GM10847 (cell line): Measurements from ENCODE around the gene RASSF3.

Experiments
- POLR2A ChIP-seq: IDR thresholded peaks from 2 replicates; pipeline ENCODE4 v1.6.1; 2011; ENCODE audit not compliant: insufficient read length; ENCODE audit errors: extremely low read depth

The RASSF3 gene

GRCh38 chr12:64691227-64691794 is 81.0 kb downstream of the RASSF3 start:
- no peak for TF ChIP-seq POLR2A

DNA sequence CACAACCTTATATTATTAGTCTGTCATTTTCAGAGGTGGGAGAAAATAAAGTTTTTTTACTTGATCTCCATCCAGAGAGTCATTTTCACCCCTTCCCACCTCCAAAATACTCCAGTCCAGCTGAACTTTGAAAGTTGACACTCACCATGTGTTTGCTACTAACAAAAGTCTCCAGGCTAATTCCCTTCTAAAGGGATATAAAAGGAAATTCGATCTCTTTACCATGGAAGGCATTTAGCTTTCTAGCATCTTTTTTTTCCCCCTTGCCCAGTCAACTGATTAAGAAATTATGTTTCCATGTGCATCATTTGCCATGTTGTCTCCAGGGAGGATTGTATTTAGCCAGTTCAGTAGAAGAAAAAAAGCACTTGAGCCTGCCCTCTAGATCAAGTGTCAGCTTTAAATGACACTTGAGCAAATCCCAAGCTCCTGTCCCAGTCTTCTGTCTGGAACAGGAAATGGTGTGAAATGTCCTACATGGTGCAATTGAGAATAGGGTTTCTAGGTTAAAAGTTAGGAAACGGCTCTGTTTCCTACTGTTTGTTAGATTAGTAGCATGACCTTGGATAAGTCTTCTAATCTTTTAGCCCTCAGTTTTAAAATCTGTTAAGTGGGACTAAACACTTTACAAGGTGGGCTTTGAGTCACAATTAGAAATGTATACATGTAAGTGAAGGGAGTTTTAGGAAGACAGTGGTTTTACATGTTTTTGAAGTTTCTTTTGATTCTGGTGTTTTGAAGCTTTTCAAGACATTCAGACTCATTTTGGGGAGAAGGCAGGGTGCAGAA is 81.7 kb downstream of the RASSF3 start:
- no peak for TF ChIP-seq POLR2A

GRCh38 chr12:64694130-64695040 is 84.1 kb downstream of the RASSF3 start:
- TF ChIP-seq POLR2A, result no peak

DNA sequence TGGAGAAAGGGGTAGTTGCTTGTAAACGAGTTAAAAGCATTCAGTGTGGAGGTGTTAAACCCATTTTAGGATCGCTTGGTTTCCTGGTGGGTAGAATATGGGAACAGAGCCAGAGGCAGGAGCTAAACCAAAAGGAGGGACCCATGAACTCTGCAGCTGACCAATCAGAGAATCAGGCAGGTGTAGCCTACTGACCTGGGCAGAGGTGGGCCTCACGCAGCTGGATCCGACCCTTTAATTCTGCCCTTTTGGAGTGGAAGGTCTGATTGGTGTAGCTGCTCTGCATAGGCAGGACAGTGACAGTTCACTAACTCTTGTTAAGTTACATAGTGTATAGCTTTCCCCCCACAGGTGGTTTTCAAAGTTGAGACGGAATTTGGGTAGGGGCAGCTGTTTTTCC is 85.3 kb downstream of the RASSF3 start:
- no peak for TF ChIP-seq POLR2A

DNA sequence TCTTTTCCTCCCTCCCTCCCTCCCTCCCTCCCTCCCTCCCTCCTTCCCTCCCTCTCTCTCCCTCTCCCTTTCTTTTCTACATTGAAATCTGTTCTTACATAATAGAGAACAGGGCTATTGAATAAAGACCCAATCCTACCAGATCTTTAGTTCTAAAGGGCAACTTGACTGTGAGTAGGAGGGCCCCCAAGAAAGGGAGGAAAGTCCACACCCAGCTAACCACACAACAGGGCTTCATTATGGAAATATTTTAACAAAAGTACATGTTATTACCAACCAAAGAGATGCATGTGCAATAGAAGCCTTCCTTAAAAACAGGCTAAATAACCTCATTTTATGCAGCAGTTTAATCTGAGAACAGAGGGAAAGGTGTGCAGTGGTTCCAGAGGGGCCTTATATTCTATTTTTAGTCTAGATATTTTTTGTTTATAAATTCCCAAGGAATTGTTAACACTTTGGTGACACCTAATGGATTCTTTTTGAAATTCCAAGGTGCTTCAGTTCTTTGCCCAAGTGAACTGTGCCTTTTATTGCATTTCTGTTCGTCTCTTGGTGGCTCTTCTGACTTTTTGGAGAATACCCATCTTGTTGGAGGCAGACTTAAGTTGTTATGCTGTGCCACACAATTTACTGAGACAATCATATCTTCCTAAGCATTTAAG is 85.9 kb downstream of the RASSF3 start:
- no peak for TF ChIP-seq POLR2A

DNA sequence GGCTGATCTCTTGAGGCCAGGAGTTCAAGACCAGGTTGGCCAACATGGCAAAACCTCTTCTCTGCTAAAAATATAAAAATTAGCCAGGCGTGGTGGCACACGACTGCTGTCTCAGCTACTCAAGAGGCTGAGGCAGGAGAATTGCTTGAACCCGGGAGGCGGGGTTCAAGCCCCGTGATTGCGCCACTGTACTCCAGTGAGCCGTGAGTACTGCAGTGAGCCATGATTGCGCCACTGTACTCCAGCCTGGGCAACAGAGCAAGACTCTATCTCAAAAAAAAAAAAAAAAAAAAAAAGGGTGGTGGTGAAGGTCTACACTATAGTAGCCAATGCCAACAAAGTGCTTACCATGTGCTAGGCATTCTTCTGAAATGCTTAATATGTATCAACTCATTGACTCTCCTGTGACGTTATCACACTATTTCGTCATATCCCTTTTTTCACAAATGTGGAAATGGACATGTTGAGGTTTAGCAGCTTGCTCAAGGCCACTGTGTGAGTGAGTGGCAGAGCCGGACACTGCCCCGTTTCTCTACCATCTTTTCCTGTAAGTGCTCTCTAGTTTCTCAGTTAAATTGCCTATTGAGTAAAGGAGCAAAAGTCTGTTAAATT is 89.3 kb downstream of the RASSF3 start:
- TF ChIP-seq POLR2A, result no peak

GRCh38 chr12:64700532-64700931 is 90.2 kb downstream of the RASSF3 start:
- no peak for TF ChIP-seq POLR2A

DNA sequence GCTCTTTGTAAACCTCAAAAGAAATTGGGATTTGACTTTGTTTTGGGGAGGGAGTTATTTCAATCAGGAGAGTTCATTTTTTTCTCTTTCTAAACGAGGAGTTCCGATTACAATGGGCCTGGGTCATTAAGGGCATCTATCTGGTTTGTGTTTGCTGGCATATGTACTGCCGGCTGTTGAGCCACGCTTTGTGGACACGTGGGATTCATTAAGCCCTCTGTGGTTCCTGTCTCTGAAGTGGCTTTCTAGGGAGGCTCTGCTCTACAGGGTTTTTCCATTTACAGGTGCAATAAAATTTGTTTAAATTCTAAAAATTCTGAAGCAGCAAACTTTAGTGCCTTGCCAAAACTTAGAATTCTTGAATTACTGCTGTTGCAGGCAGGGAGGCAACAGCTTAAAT is 91.0 kb downstream of the RASSF3 start:
- no peak for TF ChIP-seq POLR2A

DNA sequence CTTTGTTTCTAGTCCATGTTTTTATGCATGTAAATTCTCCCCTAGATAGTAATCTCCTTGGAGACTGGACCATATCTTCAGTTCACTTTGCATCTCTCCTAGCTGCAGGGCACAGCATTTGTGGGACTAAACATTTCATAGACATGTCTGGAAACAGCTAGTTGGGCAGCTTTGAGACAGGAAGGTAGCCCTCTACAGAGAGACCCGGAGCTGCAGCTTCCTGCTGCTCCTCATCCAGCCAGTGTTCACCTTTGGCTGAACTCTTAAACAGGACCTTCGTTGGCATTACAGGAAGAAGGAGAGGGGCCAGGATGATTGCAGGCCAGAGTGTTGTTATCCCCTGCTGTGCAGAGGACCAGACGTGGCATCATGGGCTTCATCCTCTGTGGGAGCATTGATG is 96.0 kb downstream of the RASSF3 start:
- no peak for TF ChIP-seq POLR2A

GRCh38 chr12:64706857-64707256 is 96.6 kb downstream of the RASSF3 start:
- no peak for TF ChIP-seq POLR2A

GRCh38 chr12:64707362-64707761 is 97.1 kb downstream of the RASSF3 start:
- no peak for TF ChIP-seq POLR2A

DNA sequence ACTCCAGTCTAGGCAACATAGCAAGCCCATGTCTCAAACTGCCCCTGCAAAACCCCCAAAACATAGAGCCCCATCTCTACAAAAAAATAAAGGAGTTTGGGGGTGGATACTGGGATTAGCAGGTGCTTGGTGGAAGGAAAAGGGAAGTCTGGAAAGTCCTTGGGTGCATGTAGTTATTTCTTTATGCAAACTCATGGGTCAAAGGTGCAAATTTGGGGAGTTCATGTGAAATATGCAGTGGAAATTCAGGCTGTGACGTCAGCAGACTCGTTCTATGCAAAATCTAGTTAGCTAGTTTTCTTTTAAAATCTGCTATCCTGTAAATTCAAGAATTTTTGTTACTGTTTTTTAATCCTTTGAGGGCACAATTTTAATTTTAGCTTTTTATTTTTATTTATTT is 97.6 kb downstream of the RASSF3 start:
- TF ChIP-seq POLR2A, result no peak

DNA sequence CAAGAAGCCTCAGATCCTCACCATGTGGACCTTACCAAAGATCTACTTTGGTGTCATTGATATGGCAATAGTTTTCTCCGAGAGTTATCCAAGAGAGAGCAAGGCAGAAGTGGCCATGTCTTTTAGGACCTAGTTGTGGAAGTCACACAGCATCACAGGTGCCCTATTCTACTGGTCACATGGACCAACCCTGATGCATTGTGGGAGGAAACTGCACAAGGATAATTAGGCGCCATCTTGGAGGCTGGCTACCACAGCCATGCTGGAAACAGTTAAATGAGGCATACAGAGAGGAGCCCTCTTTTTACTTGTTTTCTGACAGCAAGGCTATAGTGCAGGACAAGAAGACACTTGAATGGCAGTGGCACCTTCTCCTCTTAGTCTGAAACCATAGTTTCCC is 99.1 kb downstream of the RASSF3 start:
- no peak for TF ChIP-seq POLR2A

DNA sequence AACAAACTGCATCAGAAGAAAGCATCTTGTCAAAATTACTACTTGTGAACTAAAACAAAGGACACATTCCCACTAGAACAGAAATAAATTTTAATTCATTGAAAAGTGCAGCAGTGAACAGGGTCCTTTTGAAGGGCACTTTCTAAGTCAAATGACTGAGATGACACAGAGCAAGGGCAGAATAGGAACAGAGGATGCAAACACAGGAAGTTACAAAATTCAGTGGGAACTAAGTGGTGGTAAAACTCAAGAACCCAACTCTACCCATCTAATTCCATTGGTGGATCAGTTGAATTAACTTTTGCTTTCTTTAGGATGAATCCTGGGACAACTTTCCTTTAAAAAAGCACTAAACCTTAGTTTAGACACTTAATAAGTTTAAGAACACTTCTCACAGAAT is 103.1 kb downstream of the RASSF3 start:
- no peak for TF ChIP-seq POLR2A

DNA sequence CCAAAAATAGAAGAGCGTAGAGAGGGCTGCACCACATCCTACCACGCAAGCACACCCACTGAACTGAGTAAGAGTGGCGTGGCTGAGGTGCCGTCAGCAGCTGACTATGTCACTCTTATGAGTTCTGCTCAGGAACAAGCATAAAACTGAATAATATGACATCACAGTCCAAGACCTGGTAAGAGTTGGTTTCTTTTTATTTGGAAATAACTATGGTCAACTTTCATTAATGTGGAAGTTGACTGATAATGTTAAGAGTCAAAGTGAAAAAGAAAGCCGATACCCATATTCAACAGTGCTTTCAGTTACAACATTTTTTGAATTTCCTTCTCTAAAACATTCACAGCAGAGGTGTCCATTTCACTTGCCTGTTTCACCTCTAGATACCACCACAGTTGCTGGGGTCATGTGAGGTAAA is 104.3 kb downstream of the RASSF3 start:
- no peak for TF ChIP-seq POLR2A
